OCI-LY1 (cell line): ENCODE results near the gene MUC3A.
"Not testable (repeated sequence)": the region's sequence is repeated elsewhere in the genome, so short reads cannot be mapped to it uniquely, and the experiment has no call there.

Experiments
- CTCF ChIP-seq: fragments of 200-600 bp; sonication (generic), shearing (Covaris generic); IDR thresholded peaks from 2 replicates; pipeline ENCODE4 v1.5.1; 2017; ENCODE audit warnings: mild to moderate bottlenecking, antibody characterized with exemption, low read length, moderate library complexity, mixed read lengths
- EZH2 ChIP-seq: fragments of 200-600 bp; sonication (generic), shearing (Covaris generic); IDR thresholded peaks from 2 replicates; pipeline ENCODE4 v1.8.0; 2017; ENCODE audit warnings: borderline replicate concordance, mixed run types, mild to moderate bottlenecking, antibody characterized with exemption, low read length, moderate library complexity, mixed read lengths

- TF ChIP-seq EZH2, CTCF: not testable (repeated sequence)
These were observed 42.9 kb downstream of the MUC3A start for GRCh38 chr7:100992280-100992679.
